HG02870 (cell line): ENCODE measurements around the gene OR1C1.
"Not testable (repeated sequence)": the region's sequence is repeated elsewhere in the genome, so short reads cannot be mapped to it uniquely, and the experiment has no call there.

Experiments used
- ATAC-seq: cut with Tn5 transposase; IDR thresholded peaks from one replicate; pipeline ENCODE4 v1.9.1; 2021; ENCODE audit warnings: mild to moderate bottlenecking, moderate library complexity; ENCODE audit not compliant: unreplicated experiment

OR1C1 gene

GRCh38 chr1:247760456-247760855, at the start of gene OR1C1:
TSS of gene OR1C1 (minus strand) at chr1:247760556. CDS start at chr1:247758406, 2,150 bp downstream.
- no peak for ATAC-seq

GRCh38 chr1:247797518-247797917, 37.2 kb upstream of the OR1C1 start:
- ATAC-seq, result no peak

GRCh38 chr1:247769603-247770002, 9.2 kb upstream of the OR1C1 start:
- no peak for ATAC-seq

- not testable (repeated sequence) for ATAC-seq
Measured at GRCh38 chr1:247754311-247754710, 6.0 kb downstream of the OR1C1 start.

- no peak for ATAC-seq
Measured at GRCh38 chr1:247749870-247750269, 10.5 kb downstream of the OR1C1 start.

- no peak for ATAC-seq
Measured at GRCh38 chr1:247748041-247748440, 12.3 kb downstream of the OR1C1 start, which contains the start of gene OR14A2. TSS of gene OR14A2 (minus strand) at chr1:247748141.

- ATAC-seq, result no peak
Measured at GRCh38 chr1:247747616-247748015, 12.7 kb downstream of the OR1C1 start.

GRCh38 chr1:247746391-247746935, 13.9 kb downstream of the OR1C1 start:
- no peak for ATAC-seq

- not testable (repeated sequence) for ATAC-seq
Measured at GRCh38 chr1:247742215-247742760, 18.1 kb downstream of the OR1C1 start.

- no peak for ATAC-seq
Measured at GRCh38 chr1:247741756-247742155, 18.6 kb downstream of the OR1C1 start.

GRCh38 chr1:247740721-247741120, 19.6 kb downstream of the OR1C1 start:
- ATAC-seq, result no peak

GRCh38 chr1:247738315-247738714, 22.0 kb downstream of the OR1C1 start, which contains the start of gene OR14K1:
TSS of gene OR14K1 (plus strand) at chr1:247738615. CDS start at chr1:247738615, 0 bp downstream.
- ATAC-seq, result no peak

- no peak for ATAC-seq
Measured at GRCh38 chr1:247721222-247721621, 39.1 kb downstream of the OR1C1 start.

GRCh38 chr1:247716546-247716945, 43.8 kb downstream of the OR1C1 start, which contains the start of gene OR6F1:
TSS of gene OR6F1 (minus strand) at chr1:247716646. CDS start at chr1:247712755, 3,891 bp downstream.
- ATAC-seq, result no peak

GRCh38 chr1:247713753-247714152, 46.6 kb downstream of the OR1C1 start:
- ATAC-seq, result no peak

GRCh38 chr1:247710681-247711080, 49.7 kb downstream of the OR1C1 start:
- not testable (repeated sequence) for ATAC-seq
